ENCODE measurements around the gene PLIN5.

DNA sequence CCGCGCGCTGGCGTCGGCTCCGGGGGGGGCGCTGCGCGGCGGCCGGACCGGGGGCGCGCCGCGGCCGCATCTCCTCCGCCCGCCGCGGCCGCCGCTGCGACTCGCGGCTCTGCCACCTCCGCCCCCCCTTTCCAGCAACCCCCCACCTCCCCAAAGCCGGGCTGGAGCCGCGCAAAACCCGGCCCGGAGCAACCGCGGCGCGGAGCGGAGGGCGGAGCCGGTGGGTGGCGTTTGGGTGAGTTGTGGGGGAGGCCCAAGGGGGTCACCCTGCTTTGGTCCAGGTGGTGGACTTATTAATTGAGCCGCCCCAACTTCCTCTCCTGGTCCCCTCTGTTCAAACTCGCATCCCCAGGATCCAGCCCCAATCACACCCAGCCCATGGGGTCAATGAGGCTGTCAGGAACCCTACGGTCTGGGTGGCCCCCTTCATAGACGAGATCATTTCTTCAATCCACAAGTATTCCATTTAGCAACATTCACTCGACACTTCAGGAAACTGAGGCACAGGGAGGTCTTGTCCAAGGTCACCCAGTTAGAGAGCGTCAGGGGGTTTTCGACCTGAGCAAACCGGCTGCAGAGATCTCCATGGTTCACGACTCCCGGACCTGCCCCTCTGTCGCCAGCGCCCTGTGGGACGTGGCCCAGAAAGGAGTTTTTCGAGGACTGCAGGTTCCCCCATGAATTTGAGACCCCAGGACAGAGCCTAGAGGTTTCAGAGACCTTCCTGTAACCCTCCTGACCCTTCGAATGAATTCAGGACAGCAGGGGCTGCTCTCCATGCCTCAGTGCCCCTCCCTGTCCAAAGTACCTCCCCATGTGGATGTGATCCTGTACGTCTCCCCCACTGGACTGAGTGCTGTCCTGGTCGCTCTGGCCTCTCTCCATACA lies 46.9 kb upstream of the PLIN5 start:
- no peak for TF ChIP-seq CTCF (conservative IDR thresholded peaks at IDR 0.05 in 1 of 2, IDR thresholded peaks at IDR 0.05 in 1 of 2; ENCODE audit: extremely low read depth in 1 of 2, insufficient read depth in 1 of 2, low read depth in 1 of 2, low read length in 2 of 2)
- no peak for TF ChIP-seq EZH2 (IDR thresholded peaks at IDR 0.05; ENCODE audit: borderline replicate concordance, low read length)
